Inflammatory macrophage treated with lipopolysaccharide for 1 hour (primary cell): Measurements from ENCODE around the gene TRIM37.

Source experiments
- DNase-seq, 2 donors: peaks; one replicate each; pipeline ENCODE4 v3.0.0-alpha.2; 2020 to 2022

The TRIM37 gene

GRCh38 chr17:58932956-58933355 lies 173.7 kb downstream of the TRIM37 start:
- no peak for DNase-seq
